GM19035 (cell line): ENCODE measurements around the gene AKAIN1.

Experiments used
- ATAC-seq: cut with Tn5 transposase; IDR thresholded peaks from one replicate; pipeline ENCODE4 v1.9.1; 2021; ENCODE audit not compliant: unreplicated experiment

AKAIN1 gene

GRCh38 chr18:5097116-5097703 is 99.8 kb downstream of the AKAIN1 start:
- ATAC-seq, result no peak

GRCh38 chr18:5095239-5095638 is 101.8 kb downstream of the AKAIN1 start:
- no peak for ATAC-seq

GRCh38 chr18:5093902-5094301 is 103.2 kb downstream of the AKAIN1 start:
- no peak for ATAC-seq
